ENCODE results near the gene PADI6. TPM values are rescaled to one million over a fixed set of nuclear protein-coding genes. Genes with fewer than 3 reads are reported as not detected.
"Not testable (repeated sequence)": the region's sequence is repeated elsewhere in the genome, so short reads cannot be mapped to it uniquely, and the experiment has no call there.

Gene PADI6
- polyA plus RNA-seq, 5 donors = not detected

- DNase-seq = no peak
These were observed 32.2 kb downstream of the PADI6 start for GRCh38 chr1:17404034-17404684.

- DNase-seq = no peak
These were observed 32.8 kb downstream of the PADI6 start for GRCh38 chr1:17404820-17405219.

- peak; percentile 29 to 47 for DNase-seq
These were observed 34.1 kb downstream of the PADI6 start for GRCh38 chr1:17405898-17406759.

GRCh38 chr1:17406760-17407475, 34.9 kb downstream of the PADI6 start:
- not testable (repeated sequence) for DNase-seq

- not testable (repeated sequence) for DNase-seq
These were observed 36.0 kb downstream of the PADI6 start for GRCh38 chr1:17407786-17408514.

- DNase-seq = no peak
These were observed 37.4 kb downstream of the PADI6 start for GRCh38 chr1:17409391-17409811.

- DNase-seq = peak; percentile 36 to 45
These were observed 40.3 kb downstream of the PADI6 start for GRCh38 chr1:17412093-17412870.

- DNase-seq = no peak
These were observed 42.0 kb downstream of the PADI6 start for GRCh38 chr1:17414022-17414421.

GRCh38 chr1:17416389-17416788, 44.4 kb downstream of the PADI6 start:
- no peak for DNase-seq

GRCh38 chr1:17419626-17420328, 47.8 kb downstream of the PADI6 start:
- DNase-seq = peak in 1 of 2 donors; percentile 56

- no peak for DNase-seq
These were observed 48.5 kb downstream of the PADI6 start for GRCh38 chr1:17420391-17420918.

- DNase-seq = no peak
These were observed 50.5 kb downstream of the PADI6 start for GRCh38 chr1:17422461-17422860.

- peak in 1 of 2 donors; percentile 48 for DNase-seq
These were observed 51.8 kb downstream of the PADI6 start for GRCh38 chr1:17423781-17424245.

GRCh38 chr1:17425806-17426600, 54.0 kb downstream of the PADI6 start:
- no peak for DNase-seq

- no peak for DNase-seq
These were observed 56.0 kb downstream of the PADI6 start for GRCh38 chr1:17427696-17428660.

- no peak for DNase-seq
These were observed 57.2 kb downstream of the PADI6 start for GRCh38 chr1:17429183-17429582.

- no peak for DNase-seq
These were observed 60.4 kb downstream of the PADI6 start for GRCh38 chr1:17432412-17432811.

GRCh38 chr1:17433261-17433660, 61.3 kb downstream of the PADI6 start:
- no peak for DNase-seq

Data from right lung (tissue), 5 donors.